ENCODE results near the gene GSTM4. TPM values are rescaled to one million over a fixed set of nuclear protein-coding genes. Genes with fewer than 3 reads are reported as not detected.
A peak's percentile ranks its signal among the peaks of the same experiment; 100 is the strongest.

Gene GSTM4
- total and polyA plus RNA-seq, 9 of the 15 experiments (the other 6 are each of a cell fraction or from before 2014, with no cell fraction given) = 18.8 to 53.4 (median 38.8) TPM

DNA sequence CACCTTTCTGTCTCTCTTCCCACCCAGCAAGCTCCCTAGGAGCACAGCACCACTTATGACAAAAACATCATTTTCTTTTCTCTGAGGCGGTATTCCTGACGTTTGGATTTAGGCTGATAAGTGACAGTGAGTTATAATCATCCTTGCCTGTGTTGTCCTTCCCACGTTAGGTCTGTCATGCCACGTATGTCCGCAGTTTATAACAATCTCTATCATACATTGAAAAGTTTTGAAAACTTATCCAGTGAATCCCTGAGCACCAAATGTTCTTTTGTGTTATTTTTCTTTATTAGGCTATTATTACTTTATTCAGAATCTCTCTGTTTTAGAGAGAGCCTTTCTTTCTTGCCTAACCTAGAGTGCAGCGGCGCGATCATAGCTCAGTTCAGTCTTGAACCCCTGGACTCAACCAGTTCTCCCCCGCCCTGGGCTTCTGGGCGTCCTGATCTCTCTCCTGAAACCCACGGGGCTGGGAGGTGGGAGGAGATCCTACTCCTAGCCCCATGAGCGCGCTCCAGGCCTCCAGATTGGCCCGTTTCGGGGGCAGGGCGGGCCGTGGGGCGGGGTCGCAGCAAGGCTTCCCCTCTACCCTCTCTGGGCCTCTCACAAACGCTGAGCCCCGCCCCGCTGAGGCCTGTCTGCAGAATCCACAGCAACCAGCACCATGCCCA lies 11.7 kb downstream of the GSTM4 start, which contains the start of gene GSTM2 (continued):
- TF ChIP-seq HNRNPH1 (optimal IDR thresholded peaks at IDR 0.05; ENCODE audit: low read depth, low read length) (no peak), HIVEP1 (CRISPR knock-in tag; IDR thresholded peaks at IDR 0.05) (no peak), SMARCA4 (IDR thresholded peaks at IDR 0.05) (peak; percentile 26; the same call in 1 of the 2 replicates), ZNF263 (CRISPR knock-in tag; IDR thresholded peaks at IDR 0.05; ENCODE audit: borderline replicate concordance) (no peak), SRSF7 (optimal IDR thresholded peaks at IDR 0.05; ENCODE audit: low read depth, low read length) (no peak), ZNF431 (CRISPR knock-in tag; IDR thresholded peaks at IDR 0.05) (no peak), NR2C2 (CRISPR knock-in tag; IDR thresholded peaks at IDR 0.05) (no peak), NR2C2 (tag; IDR thresholded peaks at IDR 0.05) (no peak), RFX5 (IDR thresholded peaks at IDR 0.05; ENCODE audit: low read depth, low read length) (no peak), BCOR (IDR thresholded peaks at IDR 0.05) (no peak), EGR1 (conservative IDR thresholded peaks at IDR 0.05) (peak; percentile 33; the same call in 1 of the 2 replicates), ZNF146 (CRISPR knock-in tag; IDR thresholded peaks at IDR 0.05; ENCODE audit: unreplicated experiment) (no peak), ZNF316 (IDR thresholded peaks at IDR 0.05) (no peak), HMGN3 (IDR thresholded peaks at IDR 0.05; ENCODE audit: borderline replicate concordance, extremely low read depth, insufficient read length, low read depth, low read length) (peak; percentile 64), ZNF75A (CRISPR knock-in tag; IDR thresholded peaks at IDR 0.05) (no peak), ZNF23 (CRISPR knock-in tag; IDR thresholded peaks at IDR 0.05) (no peak), TSC22D4 (tag; IDR thresholded peaks at IDR 0.05) (no peak), HLTF (IDR thresholded peaks at IDR 0.05) (no peak)
- TF ChIP-seq, protein P1, sequence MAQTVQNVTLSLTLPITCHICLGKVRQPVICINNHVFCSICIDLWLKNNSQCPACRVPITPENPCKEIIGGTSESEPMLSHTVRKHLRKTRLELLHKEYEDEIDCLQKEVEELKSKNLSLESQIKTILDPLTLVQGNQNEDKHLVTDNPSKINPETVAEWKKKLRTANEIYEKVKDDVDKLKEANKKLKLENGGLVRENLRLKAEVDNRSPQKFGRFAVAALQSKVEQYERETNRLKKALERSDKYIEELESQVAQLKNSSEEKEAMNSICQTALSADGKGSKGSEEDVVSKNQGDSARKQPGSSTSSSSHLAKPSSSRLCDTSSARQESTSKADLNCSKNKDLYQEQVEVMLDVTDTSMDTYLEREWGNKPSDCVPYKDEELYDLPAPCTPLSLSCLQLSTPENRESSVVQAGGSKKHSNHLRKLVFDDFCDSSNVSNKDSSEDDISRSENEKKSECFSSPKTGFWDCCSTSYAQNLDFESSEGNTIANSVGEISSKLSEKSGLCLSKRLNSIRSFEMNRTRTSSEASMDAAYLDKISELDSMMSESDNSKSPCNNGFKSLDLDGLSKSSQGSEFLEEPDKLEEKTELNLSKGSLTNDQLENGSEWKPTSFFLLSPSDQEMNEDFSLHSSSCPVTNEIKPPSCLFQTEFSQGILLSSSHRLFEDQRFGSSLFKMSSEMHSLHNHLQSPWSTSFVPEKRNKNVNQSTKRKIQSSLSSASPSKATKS (CRISPR knock-in tag; IDR thresholded peaks at IDR 0.05) = no peak
- TF ChIP-seq, protein P2, sequence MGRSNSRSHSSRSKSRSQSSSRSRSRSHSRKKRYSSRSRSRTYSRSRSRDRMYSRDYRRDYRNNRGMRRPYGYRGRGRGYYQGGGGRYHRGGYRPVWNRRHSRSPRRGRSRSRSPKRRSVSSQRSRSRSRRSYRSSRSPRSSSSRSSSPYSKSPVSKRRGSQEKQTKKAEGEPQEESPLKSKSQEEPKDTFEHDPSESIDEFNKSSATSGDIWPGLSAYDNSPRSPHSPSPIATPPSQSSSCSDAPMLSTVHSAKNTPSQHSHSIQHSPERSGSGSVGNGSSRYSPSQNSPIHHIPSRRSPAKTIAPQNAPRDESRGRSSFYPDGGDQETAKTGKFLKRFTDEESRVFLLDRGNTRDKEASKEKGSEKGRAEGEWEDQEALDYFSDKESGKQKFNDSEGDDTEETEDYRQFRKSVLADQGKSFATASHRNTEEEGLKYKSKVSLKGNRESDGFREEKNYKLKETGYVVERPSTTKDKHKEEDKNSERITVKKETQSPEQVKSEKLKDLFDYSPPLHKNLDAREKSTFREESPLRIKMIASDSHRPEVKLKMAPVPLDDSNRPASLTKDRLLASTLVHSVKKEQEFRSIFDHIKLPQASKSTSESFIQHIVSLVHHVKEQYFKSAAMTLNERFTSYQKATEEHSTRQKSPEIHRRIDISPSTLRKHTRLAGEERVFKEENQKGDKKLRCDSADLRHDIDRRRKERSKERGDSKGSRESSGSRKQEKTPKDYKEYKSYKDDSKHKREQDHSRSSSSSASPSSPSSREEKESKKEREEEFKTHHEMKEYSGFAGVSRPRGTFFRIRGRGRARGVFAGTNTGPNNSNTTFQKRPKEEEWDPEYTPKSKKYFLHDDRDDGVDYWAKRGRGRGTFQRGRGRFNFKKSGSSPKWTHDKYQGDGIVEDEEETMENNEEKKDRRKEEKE (IDR thresholded peaks at IDR 0.05; ENCODE audit: borderline replicate concordance in 1 of 2, control insufficient read depth in 1 of 2, low read depth in 2 of 2, low read length in 1 of 2) = no peak
- TF ChIP-seq, protein P3, sequence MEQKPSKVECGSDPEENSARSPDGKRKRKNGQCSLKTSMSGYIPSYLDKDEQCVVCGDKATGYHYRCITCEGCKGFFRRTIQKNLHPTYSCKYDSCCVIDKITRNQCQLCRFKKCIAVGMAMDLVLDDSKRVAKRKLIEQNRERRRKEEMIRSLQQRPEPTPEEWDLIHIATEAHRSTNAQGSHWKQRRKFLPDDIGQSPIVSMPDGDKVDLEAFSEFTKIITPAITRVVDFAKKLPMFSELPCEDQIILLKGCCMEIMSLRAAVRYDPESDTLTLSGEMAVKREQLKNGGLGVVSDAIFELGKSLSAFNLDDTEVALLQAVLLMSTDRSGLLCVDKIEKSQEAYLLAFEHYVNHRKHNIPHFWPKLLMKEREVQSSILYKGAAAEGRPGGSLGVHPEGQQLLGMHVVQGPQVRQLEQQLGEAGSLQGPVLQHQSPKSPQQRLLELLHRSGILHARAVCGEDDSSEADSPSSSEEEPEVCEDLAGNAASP (IDR thresholded peaks at IDR 0.05) = no peak

Measured in K562 (cell line).